Suprapubic skin (tissue), 3 donors: ENCODE results near the gene SETBP1.

Experiments used
- CTCF ChIP-seq, 2 donors: fragments of 200-600 bp in 1 of 2; fragments of 450-650 bp in 1 of 2; sonication (generic) in 1 of 2; IDR thresholded peaks; one replicate each; pipeline ENCODE4 v1.5.1; 2016 to 2019; ENCODE audit warnings: antibody characterized with exemption in 2 of 2, mild to moderate bottlenecking in 1 of 2, moderate library complexity in 1 of 2
- EP300 ChIP-seq: sonication (generic); formaldehyde crosslinking; IDR thresholded peaks from one replicate; pipeline ENCODE4 v1.6.1; 2017; ENCODE audit warnings: antibody characterized with exemption

DNA sequence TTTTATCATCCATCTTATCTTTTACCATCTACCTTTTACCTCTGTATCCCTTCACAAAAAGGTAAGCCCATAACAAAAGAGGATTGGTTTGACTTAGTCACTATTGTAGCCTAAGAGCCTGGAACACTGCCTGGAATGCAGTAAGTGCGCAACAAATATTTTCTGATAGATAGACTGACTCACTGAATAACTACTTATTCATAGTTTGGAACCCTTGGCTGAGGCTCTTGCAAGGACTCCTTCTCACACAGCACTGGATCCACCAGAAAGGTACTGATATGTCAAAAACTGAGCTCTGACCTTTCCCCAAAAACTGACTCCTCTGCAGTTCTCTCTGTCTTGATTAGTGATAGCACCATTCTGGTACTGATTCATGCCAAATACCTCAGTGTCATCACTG, 426.7 kb downstream of the SETBP1 start:
- TF ChIP-seq CTCF (IDR thresholded peaks at IDR 0.05) (no peak), EP300 (no peak)
